EH (cell line): ENCODE data around the gene LMO1.

ENCODE experiments used
- DNase-seq: peaks from one replicate; pipeline ENCODE4 v3.0.0-alpha.2; 2015; ENCODE audit warnings: low read depth

Gene LMO1

GRCh38 chr11:8204025-8204424 lies 59.7 kb downstream of the LMO1 start:
- no peak for DNase-seq

GRCh38 chr11:8203414-8203715 lies 60.3 kb downstream of the LMO1 start:
- DNase-seq = no peak

DNA sequence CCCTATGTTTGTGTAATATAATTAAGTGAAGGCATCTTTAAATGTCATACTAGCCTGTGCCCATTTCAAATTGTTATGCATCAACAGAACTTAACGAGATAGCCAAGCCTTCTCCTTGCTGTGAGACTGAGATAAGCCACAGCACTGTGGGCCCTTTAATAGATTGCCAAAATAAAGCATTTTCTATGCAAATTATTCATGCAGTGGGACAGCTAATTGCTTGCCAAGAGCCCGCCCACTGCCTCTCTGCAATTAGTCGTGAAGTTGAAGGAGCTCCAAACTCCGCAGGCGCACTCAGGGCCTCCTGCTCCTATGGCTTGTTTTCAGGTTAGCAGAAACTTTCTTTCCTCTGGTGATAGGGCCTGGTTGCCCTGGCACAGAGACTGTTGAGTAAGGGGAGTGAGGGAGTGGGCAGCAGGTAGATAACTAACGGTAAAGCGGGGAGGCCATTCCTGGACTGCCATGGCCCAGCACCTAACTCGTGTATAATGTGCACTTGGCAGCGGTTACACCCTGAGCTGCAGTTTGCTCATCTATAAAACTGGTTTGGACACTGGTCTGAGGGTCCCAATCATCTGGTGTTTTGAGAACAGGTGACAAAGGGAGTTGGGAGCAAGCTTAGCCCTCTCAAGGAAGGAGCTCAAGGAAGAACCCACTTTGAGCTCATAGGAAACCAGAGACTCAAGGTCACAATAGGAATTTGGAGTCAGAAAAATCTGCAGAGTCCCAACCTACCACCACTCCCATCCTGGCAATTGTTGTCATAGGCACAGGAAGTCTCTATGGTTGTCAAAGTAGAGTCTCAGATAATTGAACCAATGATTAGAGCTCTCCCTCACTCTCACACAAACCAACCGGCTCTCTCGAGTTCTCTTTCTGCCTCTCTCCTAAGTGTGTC lies 60.9 kb downstream of the LMO1 start:
- no peak for DNase-seq

- DNase-seq = no peak
Observed at GRCh38 chr11:8201644-8202365, 61.9 kb downstream of the LMO1 start.

DNA sequence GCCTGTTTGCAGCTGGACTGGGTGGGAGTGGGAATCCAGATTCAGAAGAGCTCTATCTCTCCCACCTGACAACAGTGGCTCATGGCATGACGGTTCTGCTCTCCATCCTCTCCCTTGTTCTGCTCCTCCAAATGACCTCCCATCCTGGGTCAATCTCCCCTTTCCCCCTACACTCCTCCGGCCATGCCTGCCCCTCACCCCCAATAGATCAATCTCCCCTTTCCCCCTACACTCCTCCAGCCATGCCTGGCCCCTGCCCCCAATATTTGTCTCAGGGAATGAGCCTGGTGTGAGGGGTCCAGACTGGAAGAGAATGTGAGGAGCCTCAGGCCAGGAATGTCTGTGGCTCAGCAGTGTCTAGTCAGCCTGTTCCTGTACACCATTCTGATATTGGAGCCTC lies 64.0 kb downstream of the LMO1 start:
- no peak for DNase-seq

DNA sequence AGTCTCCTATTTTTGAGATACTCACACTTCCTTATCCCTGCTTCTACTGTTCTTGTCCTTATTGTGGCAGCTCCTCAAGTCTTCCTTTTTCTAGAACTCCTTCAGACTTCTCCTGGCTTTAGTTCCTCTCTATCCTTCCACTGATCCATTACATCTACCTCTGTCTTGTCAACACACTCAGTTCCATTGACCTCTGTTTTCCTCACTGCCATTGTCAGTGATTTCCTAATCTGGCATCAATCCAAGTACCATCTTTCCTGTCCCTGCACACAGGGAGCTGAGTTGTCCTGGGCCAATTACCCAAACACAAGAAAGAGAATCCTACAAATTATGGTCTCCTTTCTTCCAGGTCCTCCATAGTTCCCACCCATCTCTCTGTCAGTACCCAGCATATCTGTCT lies 66.9 kb downstream of the LMO1 start:
- DNase-seq = no peak

DNA sequence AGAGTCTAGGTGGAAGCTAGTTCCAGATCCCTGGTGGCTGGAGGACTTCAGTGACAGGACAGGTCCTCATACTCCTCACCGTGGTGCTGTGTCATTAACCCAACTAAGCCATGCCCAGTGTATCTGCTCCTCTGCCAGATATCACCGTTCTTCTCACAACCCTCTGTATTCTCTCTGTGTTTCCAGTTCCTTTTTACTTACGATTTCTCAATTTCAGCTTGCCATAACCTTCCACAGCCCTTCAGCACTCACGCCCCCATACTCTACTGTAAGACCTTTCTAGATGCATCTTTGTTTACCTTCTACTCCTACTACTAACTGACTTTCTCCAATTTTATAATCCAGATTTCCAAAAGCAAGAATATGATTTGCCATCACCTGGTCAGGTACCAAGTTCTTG lies 68.7 kb downstream of the LMO1 start:
- no peak for DNase-seq

DNA sequence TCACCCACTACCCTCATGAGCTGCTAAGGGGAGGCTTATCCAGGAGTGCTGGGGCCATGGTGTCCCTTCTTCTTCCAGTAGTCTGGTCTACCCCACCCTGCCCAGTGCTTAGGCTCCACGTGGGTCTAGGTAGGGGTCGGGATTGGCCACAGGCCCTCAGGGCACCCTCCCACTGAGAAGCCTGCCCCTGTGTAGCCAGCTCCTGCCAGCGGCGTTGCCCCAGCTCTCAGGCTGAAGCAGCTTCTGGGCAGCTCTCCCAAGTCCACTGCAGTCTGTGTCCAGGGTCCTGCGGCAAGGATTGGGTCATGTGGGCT lies 70.8 kb downstream of the LMO1 start:
- no peak for DNase-seq

DNA sequence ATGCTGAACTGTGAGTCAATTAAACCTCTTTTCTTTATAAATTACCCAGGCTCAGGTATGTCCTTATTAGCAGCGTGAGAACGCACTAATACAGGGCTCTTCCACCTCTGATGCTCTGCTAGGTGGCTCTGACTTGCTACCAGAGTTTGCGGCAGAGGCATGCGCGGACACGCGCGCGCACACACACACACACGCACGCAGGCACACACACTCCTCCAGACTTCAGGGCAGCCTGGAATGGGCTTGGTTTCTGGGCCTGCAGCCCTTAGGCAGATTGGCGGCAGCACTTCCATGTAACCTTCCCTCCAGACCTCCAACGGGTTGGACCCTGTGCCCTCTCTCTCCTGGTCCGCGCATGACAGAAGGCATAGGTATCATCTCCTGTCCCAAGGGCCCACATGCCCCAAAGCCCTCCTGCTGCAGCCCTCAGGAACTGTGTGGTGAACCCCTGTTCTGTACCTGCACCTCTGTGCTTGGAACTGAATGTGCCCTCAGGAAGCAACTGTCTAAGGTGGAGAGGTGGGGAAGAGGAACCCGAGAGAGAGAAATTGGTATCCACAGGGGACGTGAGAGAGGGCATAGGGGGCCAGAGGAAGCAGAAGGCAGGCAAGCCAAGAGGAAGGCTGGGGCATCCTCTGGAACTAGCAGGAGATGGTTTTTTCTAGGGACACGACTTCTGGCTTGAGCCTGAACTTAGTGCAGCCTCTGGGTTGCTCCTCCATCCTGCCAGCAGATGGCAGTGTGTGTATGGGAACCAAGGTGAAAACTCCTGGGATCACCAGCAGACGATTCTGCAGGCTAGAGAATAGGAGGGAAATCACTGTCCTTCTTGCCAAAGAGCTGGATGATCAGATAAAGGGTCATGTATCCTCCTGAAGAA lies 71.4 kb downstream of the LMO1 start:
- peak; percentile 69 for DNase-seq

- DNase-seq = no peak
Observed at GRCh38 chr11:8190431-8190830, 73.2 kb downstream of the LMO1 start.

GRCh38 chr11:8186429-8186828 lies 77.2 kb downstream of the LMO1 start:
- DNase-seq = no peak

DNA sequence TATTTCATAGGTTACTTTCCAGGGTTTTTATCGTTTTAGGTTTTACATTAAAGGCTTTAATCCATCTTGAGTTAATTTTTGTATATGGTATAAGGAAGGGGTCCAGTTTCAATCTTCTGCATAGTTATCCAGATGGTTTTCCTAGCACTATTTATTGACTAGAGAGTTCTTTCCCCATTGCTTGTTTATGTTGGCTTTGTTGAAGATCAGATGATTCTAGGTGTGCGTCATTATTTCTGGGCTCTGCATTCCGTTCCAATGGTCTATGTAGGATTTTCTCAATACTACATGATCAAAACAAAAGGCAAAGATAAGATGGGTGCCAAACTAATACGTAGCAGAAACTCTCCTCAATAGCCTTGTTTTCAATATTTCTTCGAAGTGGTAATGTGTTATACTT lies 80.6 kb downstream of the LMO1 start:
- DNase-seq = no peak

- no peak for DNase-seq
Observed at GRCh38 chr11:8180469-8180868, 83.2 kb downstream of the LMO1 start.

- DNase-seq = no peak
Observed at GRCh38 chr11:8178297-8178696, 85.4 kb downstream of the LMO1 start.

DNA sequence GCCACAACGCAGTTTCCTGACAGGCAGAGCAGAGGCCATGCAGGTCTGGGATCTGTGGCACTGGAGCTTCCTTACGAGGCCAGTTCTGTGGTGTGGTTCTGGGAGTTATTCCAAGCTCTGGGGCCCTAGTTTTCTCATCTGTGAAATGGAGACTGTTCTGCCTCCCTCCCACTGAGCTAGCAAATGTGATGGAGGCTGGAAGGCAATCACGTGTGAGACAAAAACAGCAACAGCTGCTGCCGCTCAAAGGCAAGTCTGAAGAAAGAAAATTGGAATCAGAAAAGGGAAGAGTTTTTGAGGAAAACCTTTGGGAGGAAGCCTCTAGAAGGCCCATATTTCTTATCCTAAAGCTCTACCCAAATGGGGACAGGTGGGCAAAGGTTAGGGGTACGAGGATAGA lies 86.5 kb downstream of the LMO1 start:
- no peak for DNase-seq
